ENCODE measurements around the gene SRC.

SRC gene

GRCh38 chr20:37394543-37395409 is 48.8 kb downstream of the SRC start:
- Histone ChIP-seq H3K36me3 (ENCODE audit: control insufficient read depth, insufficient read depth, low read length) (peaks cover 21% of the 10 kb centered on the region), H3K9ac (ENCODE audit: low read depth, low read length) (peak overlapping the region; percentile 47), H3K27me3 (ENCODE audit: control insufficient read depth, insufficient read depth, low read length) (no peaks in the 10 kb centered on the region), H3K9me3 (ENCODE audit: control insufficient read depth, insufficient read depth, low read length) (no peaks in the 10 kb centered on the region), H3K4me1 (ENCODE audit: control insufficient read depth, insufficient read depth, low read length) (peaks cover 13% of the 10 kb centered on the region), H3K4me3 (ENCODE audit: low read depth, low read length) (no peak overlapping the region)

- peaks cover 21% of the 10 kb centered on the region for H3K36me3 ChIP-seq (ENCODE audit: control insufficient read depth, insufficient read depth, low read length)
- peaks cover 13% of the 10 kb centered on the region for H3K4me1 ChIP-seq (ENCODE audit: control insufficient read depth, insufficient read depth, low read length)
- peak overlapping the region; percentile 73 for H3K9ac ChIP-seq (ENCODE audit: low read depth, low read length)
- H3K27me3 ChIP-seq (ENCODE audit: control insufficient read depth, insufficient read depth, low read length): no peaks in the 10 kb centered on the region
- H3K4me3 ChIP-seq (ENCODE audit: low read depth, low read length): no peak overlapping the region
- no peaks in the 10 kb centered on the region for H3K9me3 ChIP-seq (ENCODE audit: control insufficient read depth, insufficient read depth, low read length)
Observed at GRCh38 chr20:37395410-37395797, 49.5 kb downstream of the SRC start.

GRCh38 chr20:37395921-37396415 is 50.0 kb downstream of the SRC start:
- H3K9me3 ChIP-seq (ENCODE audit: control insufficient read depth, insufficient read depth, low read length): no peaks in the 10 kb centered on the region
- H3K4me1 ChIP-seq (ENCODE audit: control insufficient read depth, insufficient read depth, low read length): peaks cover 13% of the 10 kb centered on the region
- H3K9ac ChIP-seq (ENCODE audit: low read depth, low read length): peak overlapping the region; percentile 73
- peaks cover 16% of the 10 kb centered on the region for H3K36me3 ChIP-seq (ENCODE audit: control insufficient read depth, insufficient read depth, low read length)
- H3K27me3 ChIP-seq (ENCODE audit: control insufficient read depth, insufficient read depth, low read length): no peaks in the 10 kb centered on the region
- peak overlapping the region; percentile 20 for H3K4me3 ChIP-seq (ENCODE audit: low read depth, low read length)

GRCh38 chr20:37396416-37397075 is 50.6 kb downstream of the SRC start:
- Histone ChIP-seq H3K27me3 (ENCODE audit: control insufficient read depth, insufficient read depth, low read length) (no peaks in the 10 kb centered on the region), H3K4me3 (ENCODE audit: low read depth, low read length) (peak overlapping the region; percentile 20), H3K9me3 (ENCODE audit: control insufficient read depth, insufficient read depth, low read length) (no peaks in the 10 kb centered on the region), H3K36me3 (ENCODE audit: control insufficient read depth, insufficient read depth, low read length) (peaks cover 20% of the 10 kb centered on the region), H3K9ac (ENCODE audit: low read depth, low read length) (no peak overlapping the region), H3K4me1 (ENCODE audit: control insufficient read depth, insufficient read depth, low read length) (peaks cover 13% of the 10 kb centered on the region)

- Histone ChIP-seq H3K4me3 (ENCODE audit: low read depth, low read length) (peak overlapping the region; percentile 26), H3K4me1 (ENCODE audit: control insufficient read depth, insufficient read depth, low read length) (peaks cover 13% of the 10 kb centered on the region), H3K9ac (ENCODE audit: low read depth, low read length) (no peak overlapping the region), H3K27me3 (ENCODE audit: control insufficient read depth, insufficient read depth, low read length) (no peaks in the 10 kb centered on the region), H3K36me3 (ENCODE audit: control insufficient read depth, insufficient read depth, low read length) (peaks cover 25% of the 10 kb centered on the region), H3K9me3 (ENCODE audit: control insufficient read depth, insufficient read depth, low read length) (no peaks in the 10 kb centered on the region)
Observed at GRCh38 chr20:37397076-37397953, 51.4 kb downstream of the SRC start.

- peak overlapping the region; percentile 47 for H3K9ac ChIP-seq (ENCODE audit: low read depth, low read length)
Observed at GRCh38 chr20:37397954-37398749, 52.2 kb downstream of the SRC start.

GRCh38 chr20:37398750-37399621 is 53.0 kb downstream of the SRC start:
- peaks cover 13% of the 10 kb centered on the region for H3K4me1 ChIP-seq (ENCODE audit: control insufficient read depth, insufficient read depth, low read length)
- no peak overlapping the region for H3K4me3 ChIP-seq (ENCODE audit: low read depth, low read length)
- no peak overlapping the region for H3K9ac ChIP-seq (ENCODE audit: low read depth, low read length)
- H3K9me3 ChIP-seq (ENCODE audit: control insufficient read depth, insufficient read depth, low read length): no peaks in the 10 kb centered on the region
- no peaks in the 10 kb centered on the region for H3K27me3 ChIP-seq (ENCODE audit: control insufficient read depth, insufficient read depth, low read length)
- peaks cover 36% of the 10 kb centered on the region for H3K36me3 ChIP-seq (ENCODE audit: control insufficient read depth, insufficient read depth, low read length)

More at GRCh38 chr20:37397954-37398749, 52.2 kb downstream of the SRC start:
- Histone ChIP-seq H3K9me3 (ENCODE audit: control insufficient read depth, insufficient read depth, low read length) (no peaks in the 10 kb centered on the region), H3K4me3 (ENCODE audit: low read depth, low read length) (no peak overlapping the region), H3K36me3 (ENCODE audit: control insufficient read depth, insufficient read depth, low read length) (peaks cover 32% of the 10 kb centered on the region), H3K27me3 (ENCODE audit: control insufficient read depth, insufficient read depth, low read length) (no peaks in the 10 kb centered on the region), H3K4me1 (ENCODE audit: control insufficient read depth, insufficient read depth, low read length) (peaks cover 13% of the 10 kb centered on the region)

- H3K9me3 ChIP-seq (ENCODE audit: control insufficient read depth, insufficient read depth, low read length): no peaks in the 10 kb centered on the region
- H3K4me1 ChIP-seq (ENCODE audit: control insufficient read depth, insufficient read depth, low read length): peaks cover 14% of the 10 kb centered on the region
- no peak overlapping the region for H3K9ac ChIP-seq (ENCODE audit: low read depth, low read length)
- no peak overlapping the region for H3K4me3 ChIP-seq (ENCODE audit: low read depth, low read length)
- H3K36me3 ChIP-seq (ENCODE audit: control insufficient read depth, insufficient read depth, low read length): peaks cover 36% of the 10 kb centered on the region
- peaks cover 4% of the 10 kb centered on the region for H3K27me3 ChIP-seq (ENCODE audit: control insufficient read depth, insufficient read depth, low read length)
Observed at GRCh38 chr20:37401282-37401929, 55.5 kb downstream of the SRC start.

GRCh38 chr20:37401930-37402675 is 56.2 kb downstream of the SRC start:
- Histone ChIP-seq H3K27me3 (ENCODE audit: control insufficient read depth, insufficient read depth, low read length) (peaks cover 4% of the 10 kb centered on the region), H3K36me3 (ENCODE audit: control insufficient read depth, insufficient read depth, low read length) (peaks cover 36% of the 10 kb centered on the region), H3K4me3 (ENCODE audit: low read depth, low read length) (no peak overlapping the region), H3K9me3 (ENCODE audit: control insufficient read depth, insufficient read depth, low read length) (no peaks in the 10 kb centered on the region), H3K4me1 (ENCODE audit: control insufficient read depth, insufficient read depth, low read length) (peaks cover 9% of the 10 kb centered on the region), H3K9ac (ENCODE audit: low read depth, low read length) (no peak overlapping the region)

Measured in iPS-15b (cell line).